HG02623 (cell line): Measurements from ENCODE around the gene FGD5.

Experiments
- ATAC-seq: cut with Tn5 transposase; IDR thresholded peaks from one replicate; pipeline ENCODE4 v1.9.1; 2021; ENCODE audit warnings: moderate library complexity; ENCODE audit not compliant: unreplicated experiment

The FGD5 gene

GRCh38 chr3:14787630-14788029, 31.1 kb upstream of the FGD5 start:
- no peak for ATAC-seq

DNA sequence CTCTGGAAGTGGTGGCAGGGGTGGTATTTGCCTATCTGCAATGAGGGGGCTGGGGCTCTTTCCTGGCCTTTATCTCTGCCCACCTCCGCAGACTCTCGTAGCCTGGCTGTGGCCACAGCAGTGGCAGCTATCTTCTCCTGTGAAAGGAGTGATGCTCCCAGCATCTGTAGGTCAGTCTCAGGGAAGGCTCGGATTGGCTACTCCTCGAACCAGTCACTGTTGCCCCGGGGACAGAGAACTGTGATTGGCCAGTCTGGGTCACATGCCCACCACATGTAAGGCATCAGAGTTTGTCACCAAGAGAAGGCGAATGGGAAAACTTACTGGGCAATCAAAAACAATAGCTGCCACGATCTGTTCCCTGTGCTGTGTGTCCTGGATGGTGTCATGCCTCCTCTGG, 30.1 kb upstream of the FGD5 start:
- ATAC-seq: no peak

DNA sequence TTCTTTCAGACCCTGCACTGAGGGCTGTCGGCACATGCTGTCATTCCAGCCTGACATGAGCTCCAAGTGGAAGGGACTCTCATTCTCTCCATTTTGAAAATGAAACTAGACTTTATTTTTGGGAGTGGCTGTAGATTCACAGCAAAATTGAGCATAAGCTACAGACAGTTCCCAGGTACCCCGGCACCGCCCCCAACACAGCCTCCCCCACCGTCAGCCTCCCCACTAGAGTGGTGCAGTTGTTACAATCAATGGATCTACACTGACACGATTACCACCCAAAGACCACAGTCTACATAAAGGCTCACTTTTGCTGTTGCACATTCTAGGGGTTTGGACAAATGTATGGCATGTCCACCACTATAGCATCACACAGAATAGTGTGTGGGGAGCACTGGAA, 29.5 kb upstream of the FGD5 start:
- ATAC-seq: no peak

DNA sequence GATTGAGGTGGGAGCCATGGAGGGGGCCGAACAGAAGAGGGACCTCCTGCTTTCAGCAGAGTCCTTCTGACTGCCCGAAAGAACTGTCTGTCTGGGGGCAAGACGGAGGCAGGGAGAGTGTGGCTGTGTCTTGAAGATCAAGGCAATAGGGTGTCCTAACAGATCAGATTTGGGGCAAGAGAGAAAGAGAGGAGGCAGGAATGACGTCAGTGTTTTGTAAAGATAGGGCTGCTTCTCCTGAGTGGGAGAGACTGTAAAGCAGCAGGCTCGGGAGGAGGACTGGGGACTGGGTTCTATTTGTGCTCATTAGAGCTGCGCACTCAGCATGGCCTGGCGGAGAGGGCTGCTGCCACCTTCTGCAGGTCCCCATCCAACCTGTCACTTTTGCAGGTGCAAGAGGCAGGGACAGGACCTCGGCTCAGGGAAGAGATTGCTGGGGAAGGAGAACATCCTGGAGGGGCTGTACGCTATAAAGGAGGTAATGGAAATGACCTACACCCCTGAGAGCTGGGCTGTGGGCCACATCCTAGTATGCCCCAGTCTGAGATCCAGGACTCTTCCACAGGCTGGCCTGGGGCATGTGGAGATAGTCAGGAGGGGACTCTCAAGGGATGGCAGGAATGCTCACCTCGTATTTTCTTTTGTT, 29.0 kb upstream of the FGD5 start:
- no peak for ATAC-seq

DNA sequence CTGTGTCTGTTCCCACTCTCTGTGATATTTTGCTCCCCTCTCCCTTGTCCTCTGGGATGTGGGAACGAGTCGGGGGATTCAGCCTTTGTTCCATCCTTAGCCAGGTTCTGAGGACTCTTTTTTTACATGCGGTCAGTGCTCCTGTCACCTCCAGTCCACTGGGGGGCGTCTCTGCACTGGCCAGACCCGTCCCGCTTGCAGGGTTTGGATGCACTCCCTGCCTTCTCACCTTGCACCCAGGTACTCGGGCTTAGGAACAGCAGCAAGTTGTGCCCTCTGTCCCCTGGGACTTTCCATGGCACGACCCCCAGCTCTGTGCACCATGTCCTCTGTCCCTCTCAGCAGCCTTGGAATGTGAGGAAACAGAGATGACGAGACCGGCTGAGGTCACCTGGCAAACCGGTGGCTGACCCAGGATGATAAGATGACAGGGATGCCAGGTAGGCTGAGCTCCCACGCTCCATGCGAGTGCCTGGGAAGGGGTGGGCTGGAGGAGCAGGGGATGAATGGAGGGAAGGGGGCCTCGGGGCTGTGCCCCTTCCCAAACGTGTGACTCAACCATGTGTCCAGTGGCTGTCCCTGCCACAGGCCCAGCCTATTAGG, 27.3 kb upstream of the FGD5 start:
- no peak for ATAC-seq

DNA sequence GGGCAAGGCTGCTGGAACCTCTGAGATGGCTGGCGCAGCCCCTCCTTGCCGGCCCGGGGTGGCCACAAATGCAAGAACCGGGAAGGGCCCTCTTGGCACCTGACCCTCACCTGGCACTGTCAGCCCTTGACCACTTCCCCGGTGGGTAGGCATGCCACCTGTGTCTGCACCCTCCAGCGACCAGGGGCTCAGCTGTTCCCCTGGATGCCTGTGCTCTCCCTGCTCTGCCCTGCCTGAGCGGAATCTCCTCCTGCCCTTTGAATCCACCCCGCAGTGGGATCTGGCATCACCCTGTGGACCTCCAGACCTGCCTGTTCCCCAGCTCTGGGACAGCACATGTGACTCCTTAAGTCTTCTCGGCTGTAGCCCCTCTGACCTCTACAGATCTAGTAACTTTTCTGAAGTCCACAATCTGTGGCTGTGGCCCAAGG, 26.1 kb upstream of the FGD5 start:
- ATAC-seq: no peak

DNA sequence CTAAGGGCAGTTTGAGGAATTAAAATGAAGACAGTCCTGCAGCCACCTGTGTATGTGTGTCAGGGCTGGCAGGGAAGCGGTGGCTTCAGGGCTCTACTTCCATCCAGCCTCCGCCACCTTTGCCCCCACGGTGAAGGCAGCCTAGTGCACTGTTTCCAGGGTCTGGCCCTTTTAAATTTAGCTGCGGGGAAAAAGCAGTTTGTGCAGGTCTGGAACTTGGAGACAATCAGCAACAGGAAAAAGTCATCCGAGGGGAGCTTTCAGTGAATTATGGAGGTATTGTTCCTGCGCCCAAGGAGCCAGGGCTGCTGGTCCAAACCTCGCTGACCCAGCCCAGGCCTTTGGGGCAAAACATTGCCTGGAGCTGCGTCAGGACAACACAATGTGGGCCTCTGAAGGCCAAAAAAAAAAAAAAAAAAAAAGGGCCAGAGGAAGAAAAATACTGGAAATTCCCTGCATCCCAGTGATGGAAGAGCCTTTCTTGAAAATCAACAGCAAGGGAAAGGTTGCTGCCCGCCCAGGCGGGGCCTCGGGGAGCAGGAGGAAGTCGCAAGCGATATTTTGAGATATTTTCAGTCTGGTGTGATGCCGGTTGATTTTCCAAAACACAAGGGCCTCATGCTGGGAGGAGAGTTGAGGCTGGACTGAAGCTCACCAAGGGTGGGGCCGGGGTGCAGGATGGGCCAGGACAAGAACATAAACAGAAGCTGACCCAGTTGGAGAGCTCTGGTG, 25.5 kb upstream of the FGD5 start:
- ATAC-seq: no peak

- no peak for ATAC-seq
These were observed 24.9 kb upstream of the FGD5 start for GRCh38 chr3:14793858-14794234.

GRCh38 chr3:14794435-14794834, 24.3 kb upstream of the FGD5 start:
- no peak for ATAC-seq

DNA sequence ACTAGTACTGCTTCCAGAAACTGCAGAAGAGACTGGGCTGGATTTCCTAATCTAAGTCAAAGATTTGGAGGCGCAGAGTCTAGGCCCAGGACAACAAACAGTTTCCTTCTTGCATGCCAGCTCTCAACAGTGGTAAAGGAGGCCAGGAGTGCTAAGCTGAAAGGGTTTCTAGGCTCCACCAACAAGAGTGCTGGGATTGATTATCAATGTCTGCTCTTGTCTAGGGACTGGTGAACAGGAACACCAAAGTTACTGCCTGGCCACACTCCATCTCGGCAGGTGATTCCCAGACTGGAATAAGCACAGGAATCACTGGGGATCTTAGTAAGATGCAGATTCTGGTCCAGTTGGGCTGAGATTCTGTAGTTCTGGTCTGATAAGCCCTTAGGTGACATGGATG, 22.8 kb upstream of the FGD5 start:
- no peak for ATAC-seq

- no peak for ATAC-seq
These were observed 22.2 kb upstream of the FGD5 start for GRCh38 chr3:14796403-14797077.

GRCh38 chr3:14797731-14798130, 21.0 kb upstream of the FGD5 start:
- no peak for ATAC-seq

GRCh38 chr3:14798231-14798630, 20.5 kb upstream of the FGD5 start:
- no peak for ATAC-seq

GRCh38 chr3:14799146-14799545, 19.6 kb upstream of the FGD5 start:
- ATAC-seq: no peak

- no peak for ATAC-seq
These were observed 17.7 kb upstream of the FGD5 start for GRCh38 chr3:14801031-14801430.

DNA sequence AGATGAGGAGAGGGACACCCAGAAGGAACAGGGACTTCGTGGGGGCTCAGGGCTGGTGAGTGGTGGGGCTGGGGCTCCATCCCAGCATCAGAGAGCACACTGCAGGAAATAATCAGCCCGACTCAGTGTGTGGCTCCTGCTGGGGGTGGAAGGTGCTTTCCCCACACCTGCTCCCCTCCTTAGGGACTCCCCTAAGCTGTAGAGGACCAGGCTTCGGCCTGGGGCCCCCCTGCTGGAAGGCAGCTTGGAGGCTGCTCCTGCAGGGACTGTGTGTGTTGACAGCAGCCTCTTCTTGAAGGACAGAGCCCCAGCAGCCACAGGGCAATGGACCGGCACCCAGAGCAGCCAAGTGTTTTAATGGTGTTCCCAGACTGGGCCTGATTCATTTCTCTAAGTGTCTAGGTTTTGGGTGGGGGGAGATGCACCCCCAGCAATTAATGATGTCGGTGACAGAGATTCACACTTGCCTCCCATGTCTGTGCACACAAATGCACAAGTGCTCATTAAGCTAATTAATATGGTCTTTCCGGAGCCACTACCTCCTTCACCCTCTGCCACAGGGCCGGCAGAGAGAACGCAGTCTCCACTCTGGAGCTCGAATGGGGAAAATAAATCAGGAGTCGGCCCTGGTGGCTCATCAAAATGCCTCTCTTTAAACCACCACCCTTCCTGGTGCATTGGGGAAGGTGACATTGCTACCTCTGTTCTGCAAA, 16.9 kb upstream of the FGD5 start:
- no peak for ATAC-seq

DNA sequence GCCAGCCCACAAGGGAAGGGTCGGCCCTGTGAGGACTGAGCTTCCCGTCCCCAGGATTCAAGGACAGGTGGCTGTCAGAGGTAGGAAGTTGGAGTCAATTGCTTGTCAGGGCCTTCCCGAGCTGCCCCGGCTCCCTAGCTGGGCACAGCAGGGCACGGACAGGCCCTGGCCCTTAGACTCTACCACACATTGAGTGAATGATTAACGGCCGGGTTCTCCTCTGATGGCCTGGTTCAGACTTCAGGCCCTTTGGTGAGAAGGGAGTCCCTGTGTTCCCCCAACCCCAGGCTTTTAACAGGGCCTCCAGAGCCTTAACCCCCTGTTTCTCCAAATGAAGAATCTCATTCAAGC, 16.4 kb upstream of the FGD5 start:
- ATAC-seq: no peak

GRCh38 chr3:14803101-14803980, 15.4 kb upstream of the FGD5 start:
- no peak for ATAC-seq

DNA sequence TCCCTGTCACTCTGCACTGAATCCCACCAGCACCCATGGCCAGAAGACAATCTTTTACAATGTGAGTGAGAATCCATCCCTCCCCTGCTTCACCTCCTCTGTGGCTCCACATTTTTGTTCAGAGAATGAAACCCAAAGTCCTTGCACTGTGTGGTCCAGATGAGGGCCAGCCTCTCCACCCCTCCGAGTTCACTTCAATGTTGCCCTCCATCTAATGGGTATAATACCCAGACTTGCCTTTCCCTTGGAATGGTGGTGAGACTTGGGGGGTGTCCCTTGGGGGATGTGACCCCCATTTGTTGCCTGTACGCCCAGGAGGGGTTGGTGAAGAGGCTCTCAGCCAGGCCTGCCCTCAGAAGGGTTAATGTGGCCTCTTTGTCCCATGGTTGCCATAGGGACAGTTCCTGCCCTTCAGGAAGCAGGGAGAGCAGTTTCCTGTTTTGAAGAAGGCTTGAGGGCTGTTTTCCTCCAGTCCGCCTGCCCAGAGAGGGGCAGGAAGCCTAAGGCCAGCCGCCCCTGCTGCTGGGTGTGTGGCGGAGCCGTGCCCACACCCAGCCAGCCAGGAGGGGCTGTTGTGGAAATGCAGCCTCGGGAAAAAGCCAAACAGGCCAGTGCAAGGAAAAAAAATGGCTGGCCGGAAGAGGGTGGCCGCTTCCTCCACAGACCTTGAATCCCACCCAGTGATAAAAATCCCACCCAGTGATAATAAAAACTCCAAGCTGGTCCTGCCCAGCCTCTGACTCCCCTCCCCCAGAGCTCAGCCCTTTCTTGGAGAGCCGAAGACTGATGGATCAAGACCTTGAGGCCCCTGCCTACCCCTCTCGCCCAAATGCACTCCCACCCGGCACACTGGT, 14.6 kb upstream of the FGD5 start:
- no peak for ATAC-seq
